CD4-positive, alpha-beta memory T cell (primary cell): ENCODE data around the gene TRAPPC11. TPM values are rescaled to one million over a fixed set of nuclear protein-coding genes. Genes with fewer than 3 reads are reported as not detected.
"Not testable (repeated sequence)": the region's sequence is repeated elsewhere in the genome, so short reads cannot be mapped to it uniquely, and the experiment has no call there.

Source experiments
- CTCF ChIA-PET: fragments of 350-600 bp; sonication (Branson Sonifier 250); formaldehyde crosslinking; loops from one replicate; lab custom pipeline; 2021; ENCODE audit warnings: inconsistent platforms; ENCODE audit not compliant: partially characterized antibody; lab: Charles Lee
- POLR2A ChIA-PET: fragments of 350-600 bp; sonication (Branson Sonifier 250); formaldehyde crosslinking; loops from one replicate; lab custom pipeline; 2021; ENCODE audit not compliant: partially characterized antibody; lab: Charles Lee
- DNase-seq, 5 donors: peaks; one replicate each; pipeline versions ENCODE4 v3.0.0 to v3.0.0-alpha.2; 2020 to 2022; ENCODE audit warnings: mixed read lengths in 1 of 5
- H3K27ac ChIP-seq: one replicate; pipeline ENCODE4 v1.7.0; 2013; ENCODE audit warnings: low read depth, low read length
- H3K27me3 ChIP-seq: 2 replicates; pipeline ENCODE4 v1.7.0; 2013; ENCODE audit warnings: mild to moderate bottlenecking, low read length, moderate library complexity; ENCODE audit not compliant: insufficient read depth
- H3K36me3 ChIP-seq: 2 replicates; pipeline ENCODE4 v1.7.0; 2013; ENCODE audit warnings: mild to moderate bottlenecking, low read length, moderate library complexity; ENCODE audit not compliant: insufficient read depth
- H3K4me1 ChIP-seq: 2 replicates; pipeline ENCODE4 v1.7.0; 2013; ENCODE audit warnings: mild to moderate bottlenecking, low read length, moderate library complexity; ENCODE audit not compliant: insufficient read depth
- H3K4me3 ChIP-seq, 2 donors: one replicate each; pipeline ENCODE4 v1.7.0; 2013; ENCODE audit warnings: low read length in 2 of 2, mild to moderate bottlenecking in 1 of 2
- H3K9me3 ChIP-seq, 2 donors: one replicate each; pipeline ENCODE4 v1.7.0; 2013; ENCODE audit warnings: low read length in 2 of 2, control low read depth in 1 of 2; ENCODE audit not compliant: control insufficient read depth in 1 of 2
- H3K27ac Mint-ChIP-seq, 7 donors: one replicate each; pipeline ENCODE4 v1.8.0; 2020 to 2021; ENCODE audit warnings: mixed read lengths in 7 of 7, mild to moderate bottlenecking in 6 of 7, inconsistent platforms in 3 of 7, moderate library complexity in 3 of 7
- H3K27me3 Mint-ChIP-seq, 2 donors: one replicate each; pipeline ENCODE4 v1.8.0; 2020 to 2021; ENCODE audit warnings: mixed read lengths in 2 of 2
- H3K36me3 Mint-ChIP-seq, 2 donors: one replicate each; pipeline ENCODE4 v1.8.0; 2020 to 2021; ENCODE audit warnings: mixed read lengths in 2 of 2, inconsistent platforms in 1 of 2, mild to moderate bottlenecking in 1 of 2
- H3K4me1 Mint-ChIP-seq, 4 donors: one replicate each; pipeline ENCODE4 v1.8.0; 2020 to 2021; ENCODE audit warnings: mixed read lengths in 4 of 4, mild to moderate bottlenecking in 1 of 4
- H3K4me3 Mint-ChIP-seq, 8 donors: one replicate each; pipeline ENCODE4 v1.8.0; 2020 to 2021; ENCODE audit warnings: mixed read lengths in 8 of 8, mild to moderate bottlenecking in 7 of 8, moderate library complexity in 6 of 8, inconsistent platforms in 3 of 8
- H3K9me3 Mint-ChIP-seq, 8 donors: one replicate each; pipeline ENCODE4 v1.8.0; 2020 to 2021; ENCODE audit warnings: mixed read lengths in 8 of 8, mild to moderate bottlenecking in 5 of 8, inconsistent platforms in 3 of 8, moderate library complexity in 1 of 8
- intact Hi-C: fragments of 100-400 bp; cut with micrococcal nuclease; formaldehyde crosslinking; loops from one replicate; pipeline ENCODE4 v1.15.1; 2023
- polyA plus RNA-seq, 2 donors: library from polyadenylated mRNA; unstranded; fragments of 300-500 nt; fragmentation: Illumina TruSeq; gene quantifications; one replicate each; pipeline ENCODE4 v1.2.3, GENCODE V29; 2021
- total RNA-seq, 2 experiments: library from RNA; stranded (reverse); gene quantifications; one replicate each; pipeline ENCODE4 v1.2.3, GENCODE V29; 2021

The TRAPPC11 gene
- total and polyA plus RNA-seq, 4 experiments from 2014 or later, result 22.7 to 51.0 (median 33.2) TPM

DNA sequence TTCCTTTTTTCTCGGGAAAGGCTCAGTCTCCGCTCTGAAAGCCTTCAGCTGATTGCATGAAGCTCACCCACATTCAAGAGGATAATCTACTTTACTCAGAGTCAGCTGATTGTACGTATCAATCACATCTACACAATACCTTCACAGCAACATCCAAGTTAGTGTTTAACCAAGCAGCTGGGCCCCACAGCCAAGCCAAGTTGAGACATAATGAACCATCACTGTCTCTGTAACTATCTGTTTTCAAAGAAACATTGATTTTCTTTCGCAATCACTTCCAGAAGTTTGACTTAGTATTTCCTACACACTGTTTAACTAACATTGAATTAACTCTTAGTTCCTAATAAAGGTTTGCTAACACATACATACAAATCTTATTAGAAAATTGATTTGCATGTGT, 40.4 kb upstream of the TRAPPC11 start:
- peaks cover 4 to 7% of the 10 kb centered on the region in 2 donors for H3K27me3 Mint-ChIP-seq
- DNase-seq, result no peak
- ChIA-PET POLR2A (no interaction called here), CTCF (no interaction called here)
- H3K27ac ChIP-seq, result no peak overlapping the region
- no peaks in the 10 kb centered on the region for H3K36me3 Mint-ChIP-seq
- H3K9me3 Mint-ChIP-seq, result peaks cover 0 to 1% (median 0%) of the 10 kb centered on the region in 8 donors
- no peak overlapping the region for H3K4me3 ChIP-seq
- H3K4me1 ChIP-seq, result no peaks in the 10 kb centered on the region
- no peaks in the 10 kb centered on the region for H3K36me3 ChIP-seq
- H3K27me3 ChIP-seq, result no peaks in the 10 kb centered on the region
- H3K4me3 Mint-ChIP-seq, result no peak overlapping the region
- intact Hi-C loops, result no loop called here
- peaks cover 0 to 1% (median 0%) of the 10 kb centered on the region in 4 donors for H3K4me1 Mint-ChIP-seq
- H3K27ac Mint-ChIP-seq, result no peak overlapping the region
- H3K9me3 ChIP-seq, result no peaks in the 10 kb centered on the region

DNA sequence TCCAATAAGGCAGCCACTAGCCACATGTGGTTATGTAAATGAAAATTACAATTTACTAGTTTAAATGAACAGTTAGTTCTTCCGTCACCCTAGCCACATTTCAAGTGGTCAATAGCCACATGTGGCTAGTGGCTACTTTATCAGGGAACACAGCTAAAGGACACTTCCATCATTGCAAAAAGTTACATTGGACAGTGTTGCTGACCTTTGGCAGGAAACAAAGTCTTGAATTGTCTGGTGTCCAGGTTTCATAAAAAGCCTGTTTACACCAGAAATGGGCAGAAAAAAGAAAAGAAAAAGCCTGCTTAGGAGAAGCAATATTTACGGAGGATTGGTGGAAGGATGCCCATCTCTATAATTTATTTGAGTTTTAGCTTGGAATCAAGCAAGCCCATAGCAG, 38.7 kb upstream of the TRAPPC11 start:
- Mint-ChIP-seq H3K27me3 (peaks cover 1 to 6% of the 10 kb centered on the region in 2 donors), H3K4me3 (no peak overlapping the region), H3K27ac (no peak overlapping the region), H3K9me3 (peaks cover 0 to 1% (median 0%) of the 10 kb centered on the region in 8 donors), H3K36me3 (no peaks in the 10 kb centered on the region), H3K4me1 (peaks cover 0 to 1% (median 0%) of the 10 kb centered on the region in 4 donors)
- ChIA-PET CTCF (no interaction called here), POLR2A (no interaction called here)
- DNase-seq, result no peak
- no peaks in the 10 kb centered on the region for H3K4me1 ChIP-seq
- no peak overlapping the region for H3K4me3 ChIP-seq
- H3K27ac ChIP-seq, result no peak overlapping the region
- no peaks in the 10 kb centered on the region for H3K9me3 ChIP-seq
- H3K27me3 ChIP-seq, result no peaks in the 10 kb centered on the region
- intact Hi-C loops, result no loop called here
- H3K36me3 ChIP-seq, result no peaks in the 10 kb centered on the region

DNA sequence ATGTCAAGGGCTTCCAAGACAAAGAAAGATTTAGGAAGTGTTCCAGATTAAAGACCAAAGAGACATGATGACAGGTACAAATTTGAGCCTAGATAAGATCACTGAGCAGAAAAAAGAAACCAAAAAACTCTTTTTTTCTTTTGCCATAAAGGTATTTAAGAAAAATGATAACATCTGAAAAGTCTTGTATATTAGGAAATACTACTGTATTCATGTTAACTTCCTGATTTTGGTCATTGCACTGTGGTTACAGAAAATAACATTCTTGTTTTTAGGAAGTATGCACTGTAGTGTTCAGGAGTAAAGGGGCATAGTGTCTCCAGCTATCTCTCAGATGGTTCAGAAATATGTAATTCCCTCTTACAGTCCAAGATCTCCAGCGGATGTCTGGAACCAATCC, 37.2 kb upstream of the TRAPPC11 start:
- Mint-ChIP-seq H3K9me3 (peaks cover 0 to 1% (median 0%) of the 10 kb centered on the region in 8 donors), H3K36me3 (no peaks in the 10 kb centered on the region), H3K4me1 (peaks cover 0 to 1% (median 0%) of the 10 kb centered on the region in 4 donors), H3K27ac (no peak overlapping the region), H3K4me3 (no peak overlapping the region), H3K27me3 (peaks cover 0 to 4% of the 10 kb centered on the region in 2 donors)
- CTCF ChIA-PET, result no interaction called here
- no peak for DNase-seq
- POLR2A ChIA-PET, result no interaction called here
- H3K27ac ChIP-seq, result no peak overlapping the region
- no peaks in the 10 kb centered on the region for H3K9me3 ChIP-seq
- no peak overlapping the region for H3K4me3 ChIP-seq
- H3K27me3 ChIP-seq, result no peaks in the 10 kb centered on the region
- intact Hi-C loops, result no loop called here
- H3K36me3 ChIP-seq, result no peaks in the 10 kb centered on the region
- H3K4me1 ChIP-seq, result no peaks in the 10 kb centered on the region

DNA sequence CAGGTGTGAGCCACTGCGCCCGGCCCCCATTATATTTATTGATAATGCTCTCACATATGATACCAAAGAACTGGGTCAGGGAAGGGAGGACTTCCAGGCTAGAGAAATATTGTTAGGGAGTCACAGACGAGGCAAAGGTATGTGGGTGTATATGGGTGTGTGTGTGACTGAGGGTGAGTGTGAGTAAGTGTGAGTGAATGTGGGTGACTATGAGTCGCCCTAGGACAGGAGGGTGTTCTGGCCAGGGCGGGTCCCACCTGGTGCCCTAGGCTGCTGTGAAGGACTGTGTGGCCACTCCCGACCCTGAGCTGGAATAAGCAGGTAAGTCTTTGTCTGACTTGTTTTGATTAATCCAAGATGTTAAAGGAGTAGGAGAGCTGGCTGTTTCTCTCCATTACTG, 34.5 kb upstream of the TRAPPC11 start:
- POLR2A ChIA-PET, result no interaction called here
- H3K36me3 ChIP-seq, result no peaks in the 10 kb centered on the region
- no peak overlapping the region for H3K4me3 ChIP-seq
- Mint-ChIP-seq H3K27ac (peak overlapping the region in 2 of 7 donors; percentile 2 to 43), H3K4me3 (no peak overlapping the region), H3K9me3 (peaks cover 0 to 2% (median 0%) of the 10 kb centered on the region in 8 donors), H3K4me1 (peaks cover 0 to 1% (median 0%) of the 10 kb centered on the region in 4 donors), H3K27me3 (peaks cover 0 to 1% of the 10 kb centered on the region in 2 donors), H3K36me3 (no peaks in the 10 kb centered on the region)
- H3K9me3 ChIP-seq, result no peaks in the 10 kb centered on the region
- intact Hi-C loops, result no loop called here
- no peak for DNase-seq
- CTCF ChIA-PET, result interaction anchor here (0.6 kb wide), 1 partner anchor 322 kb away, joined by 4 read pairs; no protein-coding TSS in a partner anchor
- H3K27me3 ChIP-seq, result no peaks in the 10 kb centered on the region
- no peaks in the 10 kb centered on the region for H3K4me1 ChIP-seq
- H3K27ac ChIP-seq, result no peak overlapping the region

DNA sequence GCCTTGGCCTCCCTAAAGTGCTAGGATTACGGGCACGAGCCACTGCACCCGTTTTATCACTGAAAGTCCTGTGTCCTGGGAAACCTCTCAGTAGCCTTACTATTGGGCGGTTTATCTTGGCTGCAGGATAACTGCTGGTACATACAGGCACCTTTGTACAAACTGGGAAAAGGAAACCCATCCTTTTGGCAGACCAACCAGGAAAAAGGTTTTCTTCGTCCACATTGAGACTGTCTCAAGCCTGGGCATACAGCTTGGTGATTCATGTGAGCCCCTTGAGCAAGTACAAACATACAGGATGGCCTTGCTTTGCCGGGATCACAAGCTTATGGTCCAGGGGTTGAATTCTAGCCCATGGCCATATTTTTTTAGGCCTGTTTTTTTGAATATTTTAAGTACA, 32.9 kb upstream of the TRAPPC11 start:
- ChIA-PET POLR2A (no interaction called here), CTCF (interaction anchor here (1.1 kb wide), 1 partner anchor 13 kb away, joined by 3 read pairs; no protein-coding TSS in a partner anchor)
- Mint-ChIP-seq H3K4me1 (peaks cover 0 to 1% (median 0%) of the 10 kb centered on the region in 4 donors), H3K27ac (no peak overlapping the region), H3K9me3 (peaks cover 0 to 2% (median 0%) of the 10 kb centered on the region in 8 donors), H3K4me3 (no peak overlapping the region), H3K36me3 (no peaks in the 10 kb centered on the region), H3K27me3 (peaks cover 0 to 1% of the 10 kb centered on the region in 2 donors)
- intact Hi-C loops, result no loop called here
- H3K4me3 ChIP-seq, result no peak overlapping the region
- H3K9me3 ChIP-seq, result no peaks in the 10 kb centered on the region
- no peak for DNase-seq
- H3K27ac ChIP-seq, result no peak overlapping the region
- no peaks in the 10 kb centered on the region for H3K36me3 ChIP-seq
- H3K27me3 ChIP-seq, result no peaks in the 10 kb centered on the region
- H3K4me1 ChIP-seq, result no peaks in the 10 kb centered on the region

DNA sequence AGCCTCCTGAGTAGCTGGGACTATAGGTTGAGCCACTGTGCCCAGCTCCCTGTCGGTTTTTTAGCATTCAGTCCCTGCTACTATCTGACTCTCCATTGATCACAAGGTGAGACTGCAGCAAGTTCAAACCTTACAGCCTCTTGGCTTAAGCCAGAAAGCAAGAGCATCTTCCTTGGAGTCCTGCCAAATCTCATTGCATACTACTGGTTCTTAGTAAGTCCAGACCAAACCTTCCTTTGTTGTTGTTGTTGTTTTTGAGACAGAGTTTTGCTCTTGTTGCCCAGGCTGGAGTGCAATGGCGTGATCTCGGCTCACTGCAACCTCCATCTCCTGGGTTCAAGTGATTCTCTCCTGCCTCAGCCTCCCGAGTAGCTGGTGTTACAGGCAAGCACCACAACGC, 31.8 kb upstream of the TRAPPC11 start:
- H3K36me3 ChIP-seq, H3K27me3 Mint-ChIP-seq, H3K9me3 ChIP-seq, H3K36me3 Mint-ChIP-seq, H3K4me1 Mint-ChIP-seq, intact Hi-C loops, CTCF ChIA-PET, H3K27ac ChIP-seq, H3K4me3 ChIP-seq, H3K4me1 ChIP-seq, H3K27me3 ChIP-seq, POLR2A ChIA-PET, H3K27ac Mint-ChIP-seq, H3K9me3 Mint-ChIP-seq, DNase-seq, H3K4me3 Mint-ChIP-seq: not testable (repeated sequence)

DNA sequence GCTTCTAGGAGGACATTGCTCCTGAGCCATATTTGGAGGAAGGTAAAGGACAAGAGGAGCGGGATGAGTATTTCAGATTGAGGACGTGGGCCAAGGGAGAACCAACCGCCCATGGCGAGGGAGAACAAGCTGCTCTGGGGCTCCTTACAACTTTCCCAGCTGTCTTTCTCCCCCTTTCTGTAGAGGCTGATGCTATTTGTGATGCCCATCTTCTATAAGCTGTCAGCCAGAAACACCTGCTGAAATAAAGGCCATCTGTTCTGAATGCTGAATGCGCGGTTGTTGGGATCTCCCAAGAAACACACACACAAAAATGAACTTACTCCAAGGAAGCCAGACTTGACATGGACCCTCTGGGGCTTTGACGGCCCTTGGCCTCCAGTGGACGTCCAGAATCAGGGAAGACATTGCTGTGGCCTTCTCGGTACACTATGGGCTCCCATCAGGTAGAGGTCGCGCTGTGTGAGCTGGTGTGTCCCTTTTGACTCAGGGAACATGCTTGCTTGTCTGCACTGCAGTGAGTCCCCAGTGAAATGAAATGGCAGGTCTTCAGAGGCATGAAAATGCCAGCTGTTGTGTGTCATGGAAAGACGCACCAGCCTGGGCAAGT, 31.0 kb upstream of the TRAPPC11 start:
- Mint-ChIP-seq H3K27ac (peak overlapping the region in 1 of 7 donors; percentile 11), H3K4me1 (no peaks in the 10 kb centered on the region), H3K36me3 (no peaks in the 10 kb centered on the region), H3K9me3 (peaks cover 0 to 2% (median 0%) of the 10 kb centered on the region in 8 donors), H3K4me3 (no peak overlapping the region), H3K27me3 (no peaks in the 10 kb centered on the region)
- POLR2A ChIA-PET, result no interaction called here
- no peak for DNase-seq
- CTCF ChIA-PET, result no interaction called here
- H3K4me1 ChIP-seq, result no peaks in the 10 kb centered on the region
- H3K36me3 ChIP-seq, result no peaks in the 10 kb centered on the region
- H3K27ac ChIP-seq, result no peak overlapping the region
- H3K4me3 ChIP-seq, result no peak overlapping the region
- intact Hi-C loops, result no loop called here
- H3K27me3 ChIP-seq, result no peaks in the 10 kb centered on the region
- H3K9me3 ChIP-seq, result no peaks in the 10 kb centered on the region
